ENCODE data around the gene CDH6.

Gene CDH6

GRCh38 chr5:31238497-31238896 lies 45.0 kb downstream of the CDH6 start:
- no peaks in the 10 kb centered on the region for H3K4me1 ChIP-seq (ENCODE audit: control insufficient read depth in 1 of 2, insufficient read depth in 1 of 2, low read depth in 1 of 2, low read length in 1 of 2)
- H3K4me3 ChIP-seq (ENCODE audit: low read depth in 1 of 2, low read length in 1 of 2) = no peak overlapping the region
- no peaks in the 10 kb centered on the region for H3K36me3 ChIP-seq
- no peak overlapping the region for H3K27ac ChIP-seq
- H3K9me3 ChIP-seq = no peaks in the 10 kb centered on the region
- no peaks in the 10 kb centered on the region for H3K27me3 ChIP-seq
- TF ChIP-seq CTCF (IDR thresholded peaks at IDR 0.05) = no peak

- no peak for TF ChIP-seq CTCF (IDR thresholded peaks at IDR 0.05)
- H3K27me3 ChIP-seq = no peaks in the 10 kb centered on the region
- no peak overlapping the region for H3K27ac ChIP-seq
- no peak overlapping the region for H3K4me3 ChIP-seq (ENCODE audit: low read depth in 1 of 2, low read length in 1 of 2)
- H3K9me3 ChIP-seq = no peaks in the 10 kb centered on the region
- H3K4me1 ChIP-seq (ENCODE audit: control insufficient read depth in 1 of 2, insufficient read depth in 1 of 2, low read depth in 1 of 2, low read length in 1 of 2) = no peaks in the 10 kb centered on the region
- H3K36me3 ChIP-seq = no peaks in the 10 kb centered on the region
These were observed 51.4 kb downstream of the CDH6 start for GRCh38 chr5:31244921-31245320.

GRCh38 chr5:31247381-31247780 lies 53.9 kb downstream of the CDH6 start:
- no peak for TF ChIP-seq CTCF (IDR thresholded peaks at IDR 0.05)
- Histone ChIP-seq H3K9me3 (no peaks in the 10 kb centered on the region), H3K4me1 (ENCODE audit: control insufficient read depth in 1 of 2, insufficient read depth in 1 of 2, low read depth in 1 of 2, low read length in 1 of 2) (no peaks in the 10 kb centered on the region), H3K27me3 (no peaks in the 10 kb centered on the region), H3K36me3 (no peaks in the 10 kb centered on the region), H3K27ac (no peak overlapping the region), H3K4me3 (ENCODE audit: low read depth in 1 of 2, low read length in 1 of 2) (no peak overlapping the region)

GRCh38 chr5:31250201-31250600 lies 56.7 kb downstream of the CDH6 start:
- Histone ChIP-seq H3K27me3 (no peaks in the 10 kb centered on the region), H3K27ac (no peak overlapping the region), H3K36me3 (no peaks in the 10 kb centered on the region), H3K9me3 (no peaks in the 10 kb centered on the region), H3K4me3 (ENCODE audit: low read depth in 1 of 2, low read length in 1 of 2) (no peak overlapping the region), H3K4me1 (ENCODE audit: control insufficient read depth in 1 of 2, insufficient read depth in 1 of 2, low read depth in 1 of 2, low read length in 1 of 2) (no peaks in the 10 kb centered on the region)
- no peak for TF ChIP-seq CTCF (IDR thresholded peaks at IDR 0.05)

- no peak overlapping the region for H3K27ac ChIP-seq
- no peaks in the 10 kb centered on the region for H3K36me3 ChIP-seq
- no peak for TF ChIP-seq CTCF (IDR thresholded peaks at IDR 0.05)
- no peaks in the 10 kb centered on the region for H3K9me3 ChIP-seq
- no peaks in the 10 kb centered on the region for H3K4me1 ChIP-seq (ENCODE audit: control insufficient read depth in 1 of 2, insufficient read depth in 1 of 2, low read depth in 1 of 2, low read length in 1 of 2)
- H3K27me3 ChIP-seq = no peaks in the 10 kb centered on the region
- no peak overlapping the region for H3K4me3 ChIP-seq (ENCODE audit: low read depth in 1 of 2, low read length in 1 of 2)
These were observed 57.5 kb downstream of the CDH6 start for GRCh38 chr5:31251032-31251431.

- H3K27me3 ChIP-seq = no peaks in the 10 kb centered on the region
- no peaks in the 10 kb centered on the region for H3K36me3 ChIP-seq
- H3K9me3 ChIP-seq = no peaks in the 10 kb centered on the region
- H3K4me3 ChIP-seq (ENCODE audit: low read depth in 1 of 2, low read length in 1 of 2) = no peak overlapping the region
- no peak overlapping the region for H3K27ac ChIP-seq
- no peaks in the 10 kb centered on the region for H3K4me1 ChIP-seq (ENCODE audit: control insufficient read depth in 1 of 2, insufficient read depth in 1 of 2, low read depth in 1 of 2, low read length in 1 of 2)
- no peak for TF ChIP-seq CTCF (IDR thresholded peaks at IDR 0.05)
These were observed 61.6 kb downstream of the CDH6 start for GRCh38 chr5:31255041-31255440.

All from neutrophil (primary cell).